B cell (primary cell): ENCODE measurements around the gene AZI2. TPM values are rescaled to one million over a fixed set of nuclear protein-coding genes. Genes with fewer than 3 reads are reported as not detected.

Experiments
- ATAC-seq: fragments of 200-7000 bp; cut with Tn5 transposase; one replicate; pipeline ENCODE4 v1.10.0; 2021; ENCODE audit warnings: low read depth, mild to moderate bottlenecking, moderate number of reproducible peaks, moderate library complexity
- CTCF ChIA-PET: fragments of 350-600 bp; sonication (Branson Sonifier 250); formaldehyde crosslinking; loops from one replicate; lab custom pipeline; 2021; ENCODE audit warnings: antibody characterized with exemption, inconsistent platforms; lab: Charles Lee
- POLR2A ChIA-PET: fragments of 350-600 bp; sonication (Branson Sonifier 250); formaldehyde crosslinking; loops from one replicate; lab custom pipeline; 2021; ENCODE audit warnings: antibody characterized with exemption; lab: Charles Lee
- DNase-seq: peaks from one replicate; pipeline ENCODE4 v3.0.0; 2013
- H2AFZ ChIP-seq: 2 replicates; pipeline ENCODE4 v1.6.1; 2012; ENCODE audit warnings: mild to moderate bottlenecking, low read depth, low read length; ENCODE audit not compliant: insufficient read depth, poor library complexity, severe bottlenecking
- H3K27ac ChIP-seq, 2 donors: 1 replicate in 1 of 2; 2 replicates in 1 of 2; pipeline ENCODE4 v1.5.1; 2012 to 2013; ENCODE audit warnings: low read length in 2 of 2, mild to moderate bottlenecking in 2 of 2, moderate library complexity in 1 of 2
- H3K27me3 ChIP-seq, 4 experiments: fragments of 200-600 bp in 1 of 4; sonication (generic) in 1 of 4; replicated peaks in 1 of 4; 1 replicate in 2 of 4; 2 replicates in 2 of 4; pipeline versions ENCODE4 v1.6.1 to v1.7.0; 2013 to 2016; ENCODE audit warnings: low read length in 3 of 4, mild to moderate bottlenecking in 2 of 4, mixed read lengths in 1 of 4, moderate library complexity in 1 of 4; ENCODE audit not compliant: insufficient read depth in 4 of 4, control insufficient read depth in 3 of 4; ENCODE audit errors: control extremely low read depth in 1 of 4
- H3K36me3 ChIP-seq, 2 experiments: replicated peaks in 1 of 2; 1 replicate in 1 of 2; 2 replicates in 1 of 2; pipeline versions ENCODE4 v1.6.1 to v1.7.1; 2013; ENCODE audit warnings: low read length in 1 of 2; ENCODE audit not compliant: insufficient read depth in 2 of 2, control insufficient read depth in 1 of 2; ENCODE audit errors: control extremely low read depth in 1 of 2, extremely low read depth in 1 of 2
- H3K4me1 ChIP-seq, 2 donors: fragments of 200-600 bp in 1 of 2; sonication (generic) in 1 of 2; 1 replicate in 1 of 2; 2 replicates in 1 of 2; pipeline versions ENCODE4 v1.5.1 to v1.6.1; 2013 to 2017; ENCODE audit warnings: low read length in 2 of 2; ENCODE audit not compliant: control insufficient read depth in 2 of 2, insufficient read depth in 2 of 2
- H3K4me2 ChIP-seq: replicated peaks from 2 replicates; pipeline ENCODE3; 2012; ENCODE audit warnings: mild to moderate bottlenecking, low read depth, low read length; ENCODE audit not compliant: poor library complexity, severe bottlenecking
- H3K4me3 ChIP-seq, 5 experiments: fragments of 200-600 bp in 1 of 5; sonication (generic) in 1 of 5; 1 replicate in 3 of 5; 2 replicates in 2 of 5; pipeline versions ENCODE4 v1.5.1 to v1.7.0; 2011 to 2016; ENCODE audit warnings: low read length in 4 of 5, mild to moderate bottlenecking in 4 of 5, low read depth in 2 of 5, control low read depth in 1 of 5, moderate library complexity in 1 of 5; ENCODE audit not compliant: insufficient read depth in 1 of 5; ENCODE audit errors: control extremely low read depth in 1 of 5, extremely low read depth in 1 of 5
- H3K79me2 ChIP-seq: fragments of 200-600 bp; sonication (generic); one replicate; pipeline ENCODE4 v1.6.0; 2016; ENCODE audit warnings: low read length; ENCODE audit not compliant: control insufficient read depth, insufficient read depth
- H3K9ac ChIP-seq: fragments of 200-600 bp; sonication (generic); 2 replicates; pipeline ENCODE4 v1.6.1; 2017; ENCODE audit warnings: mild to moderate bottlenecking, low read length, moderate library complexity
- H3K9me3 ChIP-seq, 3 donors: one replicate each; pipeline versions ENCODE4 v1.6.1 to v1.7.1; 2013; ENCODE audit warnings: low read length in 2 of 3; ENCODE audit not compliant: control insufficient read depth in 2 of 3, insufficient read depth in 1 of 3; ENCODE audit errors: control extremely low read depth in 1 of 3
- H4K20me1 ChIP-seq: 2 replicates; pipeline ENCODE4 v1.6.0; 2012; ENCODE audit warnings: mild to moderate bottlenecking, low read length; ENCODE audit not compliant: insufficient read depth, control insufficient read depth, poor library complexity, severe bottlenecking
- H3K27ac Mint-ChIP-seq: one replicate; pipeline ENCODE4 v1.8.0; 2021; ENCODE audit warnings: mixed read lengths
- H3K27me3 Mint-ChIP-seq: one replicate; pipeline ENCODE4 v1.8.0; 2021; ENCODE audit warnings: mixed read lengths
- H3K4me1 Mint-ChIP-seq: one replicate; pipeline ENCODE4 v1.8.0; 2021; ENCODE audit warnings: mixed read lengths
- H3K4me3 Mint-ChIP-seq: one replicate; pipeline ENCODE4 v1.8.0; 2021; ENCODE audit warnings: mixed read lengths
- H3K9me3 Mint-ChIP-seq: one replicate; pipeline ENCODE4 v1.8.0; 2022; ENCODE audit warnings: mixed read lengths; ENCODE audit not compliant: insufficient read depth
- EZH2 ChIP-seq: IDR thresholded peaks from 2 replicates; pipeline ENCODE4 v1.6.1; 2012; ENCODE audit warnings: borderline replicate concordance, low read depth, mild to moderate bottlenecking, moderate library complexity, low read length; ENCODE audit not compliant: insufficient read depth, poor library complexity, severe bottlenecking
- WGBS: methylation state at CpG from one replicate; pipeline ENCODE4 v1.1.5; 2013; ENCODE audit warnings: missing lambda C conversion rate; ENCODE audit not compliant: insufficient coverage; 5-methylcytosine and 5-hydroxymethylcytosine counted together
- intact Hi-C: fragments of 100-400 bp; cut with micrococcal nuclease; formaldehyde crosslinking; loops from one replicate; pipeline ENCODE4 v1.10.0; 2022
- polyA plus RNA-seq: library from polyadenylated mRNA; depleted of rRNA; stranded (reverse); fragments of >200 nt; gene quantifications from 2 replicates; pipeline ENCODE4 v1.2.3, GENCODE V29; 2012
- total RNA-seq, 2 donors: library from RNA; stranded (reverse); fragments of 120-200 nt in 1 of 2; gene quantifications; 1 replicate in 1 of 2; 2 replicates in 1 of 2; pipeline versions ENCODE4 v1.2.3 to v1.2.4, GENCODE V29; 2013 to 2022
- TF ChIP-seq, protein P1 (sequence below): fragments of 200-600 bp; IDR thresholded peaks from one replicate; pipeline ENCODE4 v1.8.0; 2022; ENCODE audit warnings: antibody characterized with exemption, mild to moderate bottlenecking

AZI2 gene
- total and polyA plus RNA-seq, 2 donors (not counting 1 experiment from before 2014, with no cell fraction given) = 7.1 to 21.1 TPM

DNA sequence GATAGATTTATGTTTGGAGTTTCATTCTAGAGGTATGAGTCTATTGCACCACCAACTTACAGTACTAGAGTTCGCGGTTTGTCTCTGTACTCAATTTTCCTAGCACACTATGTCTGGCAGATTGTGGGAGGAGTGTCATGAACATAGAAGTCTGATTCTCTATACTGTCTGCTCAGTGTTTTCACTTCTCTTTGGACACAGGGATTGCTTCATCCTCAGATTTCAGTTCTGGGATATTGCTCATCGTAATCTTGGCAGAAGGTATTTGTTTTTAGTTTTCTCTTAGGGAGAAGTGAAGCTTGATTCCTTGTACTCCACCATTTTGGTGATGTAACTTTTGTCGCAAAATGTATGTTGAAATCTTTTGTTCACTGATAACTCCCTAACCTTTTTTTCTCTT, 27.8 kb upstream of the AZI2 start:
- H3K9me3 Mint-ChIP-seq = no peaks in the 10 kb centered on the region
- H3K9ac ChIP-seq = no peak overlapping the region
- no peak overlapping the region for H2AFZ ChIP-seq
- peaks cover 0 to 3% (median 0%) of the 10 kb centered on the region in 3 donors for H3K9me3 ChIP-seq
- no peak overlapping the region for H3K27ac ChIP-seq
- ATAC-seq (no peak), DNase-seq (no peak)
- no peaks in the 10 kb centered on the region for H3K27me3 Mint-ChIP-seq
- H3K4me1 Mint-ChIP-seq = no peaks in the 10 kb centered on the region
- POLR2A ChIA-PET = no interaction called here
- intact Hi-C loops = no loop called here
- no peak overlapping the region for H3K4me2 ChIP-seq
- TF ChIP-seq, protein P1, sequence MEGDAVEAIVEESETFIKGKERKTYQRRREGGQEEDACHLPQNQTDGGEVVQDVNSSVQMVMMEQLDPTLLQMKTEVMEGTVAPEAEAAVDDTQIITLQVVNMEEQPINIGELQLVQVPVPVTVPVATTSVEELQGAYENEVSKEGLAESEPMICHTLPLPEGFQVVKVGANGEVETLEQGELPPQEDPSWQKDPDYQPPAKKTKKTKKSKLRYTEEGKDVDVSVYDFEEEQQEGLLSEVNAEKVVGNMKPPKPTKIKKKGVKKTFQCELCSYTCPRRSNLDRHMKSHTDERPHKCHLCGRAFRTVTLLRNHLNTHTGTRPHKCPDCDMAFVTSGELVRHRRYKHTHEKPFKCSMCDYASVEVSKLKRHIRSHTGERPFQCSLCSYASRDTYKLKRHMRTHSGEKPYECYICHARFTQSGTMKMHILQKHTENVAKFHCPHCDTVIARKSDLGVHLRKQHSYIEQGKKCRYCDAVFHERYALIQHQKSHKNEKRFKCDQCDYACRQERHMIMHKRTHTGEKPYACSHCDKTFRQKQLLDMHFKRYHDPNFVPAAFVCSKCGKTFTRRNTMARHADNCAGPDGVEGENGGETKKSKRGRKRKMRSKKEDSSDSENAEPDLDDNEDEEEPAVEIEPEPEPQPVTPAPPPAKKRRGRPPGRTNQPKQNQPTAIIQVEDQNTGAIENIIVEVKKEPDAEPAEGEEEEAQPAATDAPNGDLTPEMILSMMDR = no peak
- TF ChIP-seq EZH2 = no peak
- H3K4me1 ChIP-seq = no peaks in the 10 kb centered on the region
- H3K4me3 Mint-ChIP-seq = no peak overlapping the region
- H4K20me1 ChIP-seq = no peaks in the 10 kb centered on the region
- H3K27me3 ChIP-seq = no peaks in the 10 kb centered on the region
- H3K4me3 ChIP-seq = no peak overlapping the region
- no peaks in the 10 kb centered on the region for H3K79me2 ChIP-seq
- WGBS = no CpG with 5 or more reads among the region's 4 CpGs
- CTCF ChIA-PET = no interaction called here
- H3K27ac Mint-ChIP-seq = no peak overlapping the region
- H3K36me3 ChIP-seq = no peaks in the 10 kb centered on the region

DNA sequence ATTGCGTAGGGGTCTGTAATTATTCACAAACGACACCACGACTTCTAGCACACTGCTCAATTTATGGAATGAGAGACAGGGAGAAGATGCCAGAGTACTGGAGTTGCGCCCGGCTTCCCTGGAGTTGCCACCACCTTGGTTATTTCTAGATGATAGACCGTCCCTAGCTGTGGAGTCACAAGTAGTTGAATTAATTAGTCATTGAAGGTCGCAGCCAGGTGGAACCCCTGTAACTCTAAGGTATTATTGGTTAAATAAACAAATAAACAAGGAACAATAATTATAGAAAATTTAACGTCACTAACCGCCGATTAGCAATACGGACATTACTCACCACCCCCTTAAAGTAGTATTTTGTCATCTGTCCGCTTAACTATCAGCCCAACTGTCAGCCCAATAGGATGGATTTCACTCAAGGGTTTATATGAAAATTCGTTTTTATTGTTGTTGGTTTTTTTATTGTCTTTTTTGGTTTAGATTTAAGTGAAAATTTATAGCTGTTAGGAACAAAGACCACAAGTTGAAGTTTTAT, 911 bp upstream of the AZI2 start:
- H3K27ac Mint-ChIP-seq = peak overlapping the region; percentile 99
- H3K27me3 Mint-ChIP-seq = no peaks in the 10 kb centered on the region
- H3K4me1 Mint-ChIP-seq = peaks cover 39% of the 10 kb centered on the region
- H3K36me3 ChIP-seq = peaks cover 0 to 3% of the 10 kb centered on the region in 2 experiments
- ATAC-seq = no peak
- H4K20me1 ChIP-seq = no peaks in the 10 kb centered on the region
- peak overlapping the region; percentile 100 for H3K9ac ChIP-seq
- peak overlapping the region; percentile 99 for H3K4me3 Mint-ChIP-seq
- peak overlapping the region; percentile 96 to 99 for H3K27ac ChIP-seq
- TF ChIP-seq EZH2 = no peak
- TF ChIP-seq, protein P1 = peak; percentile 11
- POLR2A ChIA-PET = interaction anchor here (0.9 to 1.5 kb wide), 4 partner anchors 21 to 866 kb away, joined by 3 to 5 read pairs (median 4); partner anchors contain the start of genes CMC1 and SLC4A7
- intact Hi-C loops = loop anchor here (1.0 to 2.0 kb wide), 3 partner anchors 865 to 993 kb away; partner anchors contain the start of genes NEK10 and SLC4A7
- no peak for DNase-seq
- CTCF ChIA-PET = interaction anchor here (1.3 to 1.9 kb wide), 4 partner anchors 12 to 637 kb away, joined by 3 to 12 read pairs (median 6); no protein-coding TSS in a partner anchor
- H3K4me1 ChIP-seq = peaks cover 14 to 15% of the 10 kb centered on the region in 2 donors
- H3K79me2 ChIP-seq = peaks cover 34% of the 10 kb centered on the region
- peak overlapping the region; percentile 89 for H2AFZ ChIP-seq
- peak overlapping the region; percentile 87 for H3K4me2 ChIP-seq
- H3K9me3 ChIP-seq = peaks cover 2 to 21% (median 6%) of the 10 kb centered on the region in 3 donors
- H3K27me3 ChIP-seq = no peaks in the 10 kb centered on the region
- peak overlapping the region; percentile 74 to 100 (median 92) for H3K4me3 ChIP-seq
- WGBS = 67% methylated on average over 2 of the region's 13 CpGs
- H3K9me3 Mint-ChIP-seq = peaks cover 9% of the 10 kb centered on the region
